ENCODE data around the gene PSMD13.

DNA sequence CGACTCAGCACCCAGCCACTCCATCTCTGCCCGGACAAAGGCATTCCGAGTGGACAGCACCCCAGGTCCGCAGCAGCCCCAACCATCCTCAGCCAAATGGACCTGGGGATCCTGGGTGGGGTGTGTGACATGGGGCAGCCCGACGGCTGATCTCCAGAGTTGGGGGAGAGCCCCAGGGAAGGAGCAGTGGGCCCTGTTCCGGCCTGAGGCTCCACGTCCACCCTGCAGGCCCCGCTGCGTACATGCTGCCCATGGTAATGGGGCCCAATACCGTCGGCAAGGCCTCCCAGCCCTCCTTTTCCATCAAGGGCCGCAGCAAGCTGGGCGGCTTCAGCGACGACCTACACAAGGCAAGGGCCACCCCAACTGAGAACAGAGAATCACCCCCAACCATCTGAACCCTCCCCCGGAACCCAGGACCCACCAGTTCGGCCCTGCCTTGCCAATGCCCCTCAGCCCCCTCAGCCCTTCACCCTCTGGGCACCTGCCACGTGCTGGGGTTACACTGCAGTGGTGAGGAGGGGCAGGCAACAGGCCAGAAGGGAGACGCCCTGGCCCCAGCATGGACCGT is 38.5 kb upstream of the PSMD13 start:
- TF ChIP-seq, protein P1, sequence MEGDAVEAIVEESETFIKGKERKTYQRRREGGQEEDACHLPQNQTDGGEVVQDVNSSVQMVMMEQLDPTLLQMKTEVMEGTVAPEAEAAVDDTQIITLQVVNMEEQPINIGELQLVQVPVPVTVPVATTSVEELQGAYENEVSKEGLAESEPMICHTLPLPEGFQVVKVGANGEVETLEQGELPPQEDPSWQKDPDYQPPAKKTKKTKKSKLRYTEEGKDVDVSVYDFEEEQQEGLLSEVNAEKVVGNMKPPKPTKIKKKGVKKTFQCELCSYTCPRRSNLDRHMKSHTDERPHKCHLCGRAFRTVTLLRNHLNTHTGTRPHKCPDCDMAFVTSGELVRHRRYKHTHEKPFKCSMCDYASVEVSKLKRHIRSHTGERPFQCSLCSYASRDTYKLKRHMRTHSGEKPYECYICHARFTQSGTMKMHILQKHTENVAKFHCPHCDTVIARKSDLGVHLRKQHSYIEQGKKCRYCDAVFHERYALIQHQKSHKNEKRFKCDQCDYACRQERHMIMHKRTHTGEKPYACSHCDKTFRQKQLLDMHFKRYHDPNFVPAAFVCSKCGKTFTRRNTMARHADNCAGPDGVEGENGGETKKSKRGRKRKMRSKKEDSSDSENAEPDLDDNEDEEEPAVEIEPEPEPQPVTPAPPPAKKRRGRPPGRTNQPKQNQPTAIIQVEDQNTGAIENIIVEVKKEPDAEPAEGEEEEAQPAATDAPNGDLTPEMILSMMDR (IDR thresholded peaks at IDR 0.05; ENCODE audit: low read depth, low read length, poor library complexity, severe bottlenecking), result no peak
- TF ChIP-seq EZH2phosphoT487 (IDR thresholded peaks at IDR 0.05; ENCODE audit: borderline replicate concordance, low read length), result no peak
